ENCODE results near the gene CDH23.

CDH23 gene

DNA sequence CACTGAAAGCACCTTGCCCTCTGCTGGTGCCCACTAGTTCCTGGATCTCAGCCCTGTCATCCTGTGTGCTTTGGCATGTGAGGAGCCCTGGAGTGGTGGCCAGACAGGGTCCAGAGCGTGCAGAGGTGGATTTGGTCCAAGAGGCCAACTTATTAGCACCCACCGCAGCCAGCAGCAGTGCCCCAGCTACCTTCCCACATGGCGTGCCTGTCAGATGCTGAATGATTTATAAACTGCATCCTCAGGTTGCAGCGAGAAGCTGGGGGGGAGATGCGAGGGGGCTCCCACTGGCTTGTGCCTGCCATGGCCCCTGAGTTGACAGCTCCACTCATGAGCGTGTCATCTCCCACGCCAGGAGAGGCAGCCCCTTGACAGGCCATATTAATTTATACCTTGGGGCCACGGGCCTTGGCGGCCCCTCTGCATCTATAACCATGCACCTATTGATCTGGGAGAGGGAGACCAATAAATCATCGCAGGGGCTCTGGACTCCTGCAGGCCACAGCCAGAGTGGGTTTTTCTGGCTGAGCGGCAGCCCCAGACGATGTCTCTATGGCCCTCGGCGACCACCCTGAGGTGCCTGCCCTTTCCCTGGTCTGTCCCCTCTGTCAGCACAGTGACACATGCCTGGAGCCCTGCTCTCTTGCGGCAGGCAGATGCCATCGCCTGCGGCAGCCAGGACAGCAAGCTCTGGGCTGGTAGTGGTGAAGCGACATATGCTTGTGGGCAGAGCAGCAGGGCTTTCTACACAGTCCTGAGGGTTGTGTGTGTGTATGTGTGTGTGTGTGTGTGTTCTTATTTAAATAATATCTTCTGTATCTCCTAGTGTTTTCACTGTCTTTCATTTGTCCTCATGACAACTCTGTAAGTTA, 120.8 kb downstream of the CDH23 start:
- FAIRE-seq, result no peak

DNA sequence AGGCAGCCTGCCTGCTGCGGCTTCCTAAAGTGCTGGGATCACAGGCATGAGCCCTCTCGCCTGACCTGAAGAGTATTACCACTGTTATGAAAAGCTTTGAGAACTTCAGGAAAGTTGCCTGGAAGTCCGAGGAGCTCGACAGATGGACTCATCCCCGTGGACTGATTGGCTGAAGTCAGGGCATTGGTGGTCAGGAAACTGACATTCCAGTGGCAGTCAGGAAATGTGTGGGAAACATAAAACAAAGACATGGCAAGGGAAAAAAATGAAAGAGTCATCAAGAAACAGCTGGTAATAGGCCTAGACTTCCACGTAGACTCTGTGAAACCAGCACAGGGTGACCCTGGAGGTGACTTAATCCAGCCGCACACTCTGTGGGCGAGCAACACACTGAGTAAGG, 123.3 kb downstream of the CDH23 start:
- no peak for FAIRE-seq

DNA sequence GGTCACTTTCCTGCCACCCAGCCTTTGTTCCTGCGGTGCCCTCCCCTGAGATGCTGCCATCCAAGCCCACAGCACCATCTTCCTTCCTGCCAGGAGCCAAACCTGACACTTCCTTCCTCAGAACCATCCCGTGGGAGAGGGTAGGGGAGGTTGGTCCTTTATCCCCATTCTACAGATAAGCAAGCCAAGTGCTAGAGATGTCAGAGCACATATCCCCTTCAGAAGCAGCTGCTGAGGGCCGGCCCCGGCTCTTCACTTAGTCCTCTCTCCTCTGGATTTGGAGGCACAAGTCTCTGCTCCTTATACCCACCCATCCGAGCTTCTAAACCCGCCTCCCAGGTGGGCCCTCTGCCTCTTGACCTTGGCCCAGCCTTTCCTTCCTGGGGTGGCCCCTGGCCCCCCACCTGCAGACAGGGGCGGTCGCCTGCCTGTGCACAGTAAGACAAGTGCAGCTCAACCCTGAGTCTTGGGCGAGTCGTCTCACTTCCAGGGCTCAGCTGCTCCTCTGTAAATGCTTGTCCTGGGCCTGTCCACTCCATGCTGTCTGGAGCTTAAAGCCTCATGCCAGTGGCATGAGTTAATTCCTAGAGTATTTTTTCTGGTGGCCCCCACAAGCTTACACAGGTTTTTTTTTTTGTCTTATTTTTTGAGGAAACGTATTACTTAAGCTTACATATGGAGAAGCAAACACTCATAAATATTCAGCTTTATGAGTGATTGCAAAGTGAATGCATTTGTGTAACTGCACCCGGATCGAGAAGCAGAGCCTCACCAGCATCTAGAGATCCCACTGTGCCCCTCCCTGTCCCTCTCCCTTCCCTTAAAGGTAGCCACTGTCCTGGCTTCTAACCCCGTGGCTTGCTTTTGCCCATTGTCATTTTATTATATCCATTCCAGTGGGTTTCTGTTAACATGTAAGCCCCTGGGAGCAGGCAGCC, 125.1 kb downstream of the CDH23 start:
- no peak for FAIRE-seq

DNA sequence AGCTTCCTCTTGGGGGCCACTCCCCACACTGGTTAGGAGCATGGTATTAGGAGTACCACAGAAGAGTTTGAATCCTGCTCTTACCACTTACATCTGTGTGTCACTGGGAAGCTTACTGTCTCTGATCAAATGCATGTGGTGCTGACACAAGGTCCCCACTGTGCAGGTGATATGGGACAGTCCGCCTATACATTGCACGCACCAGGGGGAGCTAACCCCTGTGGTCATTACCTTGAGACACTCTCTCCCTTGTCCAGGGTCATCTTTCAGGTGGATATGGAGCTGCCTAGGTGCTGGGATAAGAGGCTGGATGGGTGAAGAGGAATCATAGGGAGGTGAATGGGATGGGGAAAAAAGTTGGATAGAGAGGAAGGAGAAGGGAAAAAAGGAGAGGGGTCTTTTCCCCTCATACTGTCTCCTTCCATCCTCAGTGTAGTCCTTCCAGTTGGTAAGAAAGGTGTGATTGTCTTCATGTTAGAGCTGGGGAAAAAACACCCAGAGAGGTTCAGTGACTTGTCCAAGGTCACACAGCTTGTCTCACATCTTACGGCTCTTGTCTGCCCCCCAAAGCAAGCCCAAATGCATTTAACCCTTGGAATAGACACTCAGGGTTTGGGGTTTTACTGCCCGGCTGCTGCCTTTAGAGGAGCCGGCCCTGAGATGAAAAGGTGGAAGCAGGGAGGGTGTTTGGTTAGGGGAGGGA, 125.9 kb downstream of the CDH23 start:
- FAIRE-seq, result no peak

DNA sequence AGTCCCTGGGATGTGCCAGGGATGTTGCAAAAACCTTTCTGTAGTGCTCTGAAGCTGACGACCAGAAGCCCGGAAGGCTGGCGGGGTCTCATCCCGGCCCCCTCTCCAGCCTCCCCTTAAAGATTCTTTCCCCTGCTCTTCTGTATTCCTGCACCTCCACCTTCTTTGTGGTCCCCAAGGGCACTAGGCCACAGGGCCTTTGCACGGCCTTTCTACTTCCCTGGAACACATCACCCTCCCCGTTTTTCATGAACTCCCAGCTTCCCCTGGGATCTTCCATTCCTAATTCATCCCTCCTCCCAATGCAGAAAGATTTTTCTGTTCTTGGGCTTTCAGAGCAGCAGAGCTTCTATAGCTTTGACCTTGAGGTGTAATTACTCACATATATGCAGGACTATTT, 127.0 kb downstream of the CDH23 start:
- FAIRE-seq, result no peak

DNA sequence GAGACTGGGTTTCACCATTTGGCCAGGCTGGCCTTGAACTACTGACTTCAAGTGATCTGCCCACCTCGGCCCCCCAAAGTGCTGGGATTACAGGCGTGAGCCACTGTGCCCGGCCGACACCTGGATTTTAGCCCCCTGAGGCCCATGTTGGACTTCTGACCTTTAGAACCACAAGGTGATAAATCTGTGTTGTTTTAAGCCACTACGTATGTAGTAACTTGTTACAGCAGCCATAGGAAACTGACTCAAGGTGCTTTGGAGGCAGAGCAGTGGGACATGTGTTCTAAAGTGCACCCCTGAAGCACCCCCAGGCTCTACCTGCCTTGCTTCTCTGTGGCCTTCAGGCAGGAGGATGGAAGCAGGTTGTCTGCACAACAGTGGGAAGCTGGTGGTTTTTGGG, 128.4 kb downstream of the CDH23 start:
- FAIRE-seq, result no peak

DNA sequence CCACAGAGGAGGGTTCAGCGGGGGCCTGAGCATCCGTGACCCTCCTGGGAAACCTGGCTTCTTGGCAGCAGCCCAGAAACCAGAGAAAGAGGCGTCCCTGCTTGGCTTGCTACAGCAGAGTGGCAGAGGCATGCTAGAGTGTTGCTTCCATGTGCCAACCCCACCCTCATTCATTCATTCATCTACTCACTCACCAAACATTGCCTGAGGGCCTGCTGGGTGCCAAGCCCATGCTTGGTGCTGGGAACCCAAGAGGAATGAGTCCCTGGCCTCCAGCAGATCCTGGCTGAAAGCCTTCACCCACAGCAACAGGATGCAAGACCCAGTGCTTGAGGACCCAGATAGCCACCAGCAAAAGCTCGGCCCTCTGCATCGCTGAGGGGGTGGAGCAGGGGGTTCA, 129.0 kb downstream of the CDH23 start:
- no peak for FAIRE-seq

DNA sequence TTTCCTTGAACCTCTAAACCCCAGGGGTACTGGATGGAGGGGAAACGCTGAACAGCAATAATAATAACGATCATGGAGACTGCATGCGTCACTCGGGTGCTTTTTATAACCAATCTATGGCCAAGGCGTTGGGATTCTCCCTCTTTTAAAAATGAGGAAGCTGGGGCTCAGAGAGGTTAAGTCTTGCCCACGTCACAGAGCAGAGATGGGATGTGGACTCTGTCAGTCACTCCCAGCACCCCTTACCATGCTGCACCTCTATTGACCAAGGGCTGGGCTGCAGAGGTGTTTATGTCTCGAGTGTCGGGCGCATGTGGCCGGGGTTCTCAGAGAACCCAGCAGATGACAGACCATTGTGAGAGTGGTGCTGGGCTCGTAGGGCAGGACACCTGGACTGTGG, 129.9 kb downstream of the CDH23 start:
- no peak for FAIRE-seq

DNA sequence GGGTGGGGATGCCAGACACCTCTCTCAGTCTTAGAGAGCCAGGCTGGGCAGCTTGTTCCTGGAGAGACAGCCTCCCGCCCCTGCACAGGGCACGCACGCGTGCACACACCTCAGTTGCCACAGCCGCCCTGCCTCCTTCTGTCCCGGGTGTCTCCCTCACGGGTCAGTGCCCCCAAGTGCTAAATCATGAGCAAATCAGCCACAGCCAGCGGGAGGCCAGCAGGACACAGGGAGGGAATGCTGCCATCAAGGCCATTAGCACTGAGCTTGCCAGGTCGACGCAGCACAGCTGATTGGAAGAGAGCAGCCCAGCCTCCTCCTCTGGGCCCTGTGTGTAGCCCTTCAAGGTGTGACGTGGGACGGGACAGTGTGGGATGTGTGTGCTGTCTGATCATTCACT, 130.4 kb downstream of the CDH23 start:
- no peak for FAIRE-seq

DNA sequence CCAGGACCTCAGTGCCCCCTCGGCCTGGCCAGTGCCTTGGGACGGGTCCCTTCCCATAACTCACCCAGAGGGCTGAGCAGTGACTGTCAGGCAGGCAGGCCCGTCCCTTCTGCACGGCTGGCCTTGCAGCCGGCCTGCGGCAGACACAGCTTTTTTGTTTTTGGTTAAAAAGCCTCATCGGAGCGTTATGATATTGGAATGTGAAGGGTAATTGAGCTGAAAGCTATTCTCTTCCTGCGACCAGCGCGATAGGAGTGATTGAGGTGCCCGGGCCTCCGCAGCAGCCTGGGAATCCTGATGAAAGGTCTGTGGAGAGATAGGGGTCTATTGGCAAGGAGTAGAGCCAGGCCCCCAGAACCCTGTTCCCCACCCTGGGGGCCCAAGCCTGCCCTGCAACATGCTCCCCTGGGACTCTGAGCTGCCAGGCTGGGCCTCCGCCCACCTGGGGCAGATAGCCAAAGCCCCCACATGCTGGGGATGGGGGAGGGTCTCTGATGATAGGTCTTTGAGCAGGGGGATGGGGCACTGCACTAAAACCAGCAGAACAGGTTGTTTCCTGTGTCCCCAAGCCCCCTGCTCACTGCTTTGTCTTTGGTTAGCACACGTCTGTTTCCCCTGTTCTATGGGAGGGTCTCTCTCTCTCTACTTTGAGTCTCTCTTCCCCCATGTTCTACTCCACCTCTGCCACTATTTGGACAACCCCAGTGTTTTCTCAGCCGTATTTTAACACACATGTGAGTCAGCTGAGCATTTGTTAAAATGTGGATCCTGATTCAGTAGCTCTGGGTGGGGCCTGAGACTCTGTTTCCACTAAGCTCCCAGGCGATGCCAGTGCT, 131.9 kb downstream of the CDH23 start:
- FAIRE-seq, result no peak

DNA sequence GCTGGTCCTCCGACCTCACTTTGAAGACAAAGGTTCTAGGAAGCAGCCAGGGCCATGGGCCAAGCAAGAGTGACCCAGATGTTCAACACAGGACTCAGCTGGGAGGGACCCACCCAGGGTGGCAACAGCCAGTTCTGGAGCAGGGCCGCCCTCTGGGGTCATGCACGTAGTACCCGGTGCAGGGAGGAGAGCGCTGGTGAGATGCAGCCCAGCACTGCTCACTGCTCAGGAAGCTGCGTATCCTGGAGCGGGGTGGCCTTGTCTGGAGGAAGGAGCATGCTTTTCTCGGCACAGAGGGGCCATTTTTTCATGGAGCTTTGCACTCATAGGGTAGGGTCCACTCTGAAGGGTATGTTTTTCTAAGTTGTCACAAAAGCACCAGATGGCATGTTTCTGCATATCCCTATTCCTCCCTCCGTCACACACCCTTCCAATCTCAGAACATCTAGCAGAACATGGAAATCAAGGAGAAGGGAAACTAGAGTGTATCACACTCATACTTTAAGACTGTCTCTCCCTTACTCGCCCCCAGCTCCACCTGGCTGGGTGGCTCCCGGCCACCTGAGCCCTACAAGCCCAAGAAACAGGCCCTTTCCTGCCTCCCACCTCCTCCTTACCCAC, 132.6 kb downstream of the CDH23 start:
- FAIRE-seq, result no peak

DNA sequence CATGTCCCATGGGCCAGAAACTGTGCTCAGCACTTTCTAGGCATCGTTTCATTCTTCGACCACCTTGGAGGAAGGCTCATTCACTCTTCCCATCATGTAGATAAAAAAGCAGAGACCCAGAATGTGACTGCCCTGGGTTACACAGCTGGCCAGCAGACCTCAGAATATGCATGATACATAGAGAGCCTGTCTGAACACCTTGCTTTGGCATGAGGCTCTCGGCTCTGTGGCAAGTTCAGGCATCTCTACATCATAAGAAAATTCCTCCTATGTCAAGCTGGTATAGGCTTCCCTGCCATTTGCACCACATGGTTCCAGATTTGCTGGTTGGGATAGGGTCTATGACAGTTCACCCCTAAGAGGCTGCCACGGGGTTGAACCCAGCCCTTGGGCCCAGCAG, 134.1 kb downstream of the CDH23 start:
- FAIRE-seq, result no peak

DNA sequence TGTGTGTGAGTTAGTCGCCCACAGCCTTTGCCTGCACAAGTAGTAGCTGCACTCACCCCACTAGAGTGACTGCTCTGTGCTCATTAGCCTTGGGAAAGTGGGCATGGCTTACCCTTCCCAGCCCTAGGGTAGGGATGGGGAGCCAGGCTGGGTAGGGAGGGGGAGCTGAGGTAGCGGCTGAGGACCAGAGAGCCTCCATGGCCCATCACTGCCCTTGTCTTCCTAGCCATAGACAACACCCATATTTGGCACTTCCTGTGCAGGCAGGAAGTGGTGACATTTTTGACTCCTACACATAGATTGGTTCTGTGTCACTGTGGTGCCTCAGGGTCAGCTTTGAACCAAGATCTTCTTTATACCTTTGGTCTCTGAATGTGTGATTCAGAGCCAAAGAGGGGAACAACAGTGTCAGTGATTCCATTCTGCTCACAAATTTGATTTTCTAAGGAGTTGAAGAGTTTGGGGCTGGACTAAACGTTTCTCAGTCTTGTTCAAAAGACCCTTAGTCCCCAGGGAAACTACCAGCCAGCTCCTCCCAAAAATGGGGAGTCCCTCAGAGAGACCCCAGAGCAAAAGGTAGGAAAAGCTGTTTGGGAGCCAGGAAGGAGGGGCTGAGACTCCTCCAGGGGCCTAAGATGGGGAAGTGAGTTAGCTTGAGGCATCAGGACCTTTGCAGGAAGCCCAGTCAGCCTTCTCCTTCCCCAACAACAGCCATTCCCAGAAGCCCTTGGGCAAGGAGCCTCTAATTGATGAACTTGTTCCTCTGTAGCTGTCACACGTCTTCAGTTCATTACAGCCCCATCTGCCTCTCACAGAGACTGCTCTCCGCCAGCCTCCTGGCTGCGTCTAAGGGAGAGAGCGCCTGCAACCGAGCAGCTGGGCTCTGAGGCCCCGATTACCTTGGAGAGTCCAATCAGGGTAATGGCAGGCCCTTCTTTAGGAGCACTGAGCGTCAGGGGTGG, 135.0 kb downstream of the CDH23 start:
- FAIRE-seq, result no peak

DNA sequence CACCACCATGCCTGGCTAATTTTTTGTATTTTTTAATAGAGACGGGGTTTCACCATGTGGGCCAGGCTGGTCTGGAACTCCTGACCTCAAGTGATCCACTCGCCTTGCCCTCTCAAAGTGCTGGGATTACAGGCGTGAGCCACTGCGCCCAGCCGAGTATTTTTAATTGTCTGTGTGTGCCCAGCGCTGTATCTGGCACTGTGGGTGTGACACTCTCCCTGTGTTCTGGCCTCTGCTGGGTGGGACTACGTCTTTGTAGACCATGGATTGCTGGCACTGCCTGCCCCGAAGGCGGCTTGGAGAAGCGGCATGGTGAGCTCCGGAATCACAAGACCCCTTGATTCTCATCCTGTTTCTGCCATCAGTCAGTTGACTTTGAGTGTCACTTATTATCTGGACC, 136.2 kb downstream of the CDH23 start:
- FAIRE-seq, result no peak

DNA sequence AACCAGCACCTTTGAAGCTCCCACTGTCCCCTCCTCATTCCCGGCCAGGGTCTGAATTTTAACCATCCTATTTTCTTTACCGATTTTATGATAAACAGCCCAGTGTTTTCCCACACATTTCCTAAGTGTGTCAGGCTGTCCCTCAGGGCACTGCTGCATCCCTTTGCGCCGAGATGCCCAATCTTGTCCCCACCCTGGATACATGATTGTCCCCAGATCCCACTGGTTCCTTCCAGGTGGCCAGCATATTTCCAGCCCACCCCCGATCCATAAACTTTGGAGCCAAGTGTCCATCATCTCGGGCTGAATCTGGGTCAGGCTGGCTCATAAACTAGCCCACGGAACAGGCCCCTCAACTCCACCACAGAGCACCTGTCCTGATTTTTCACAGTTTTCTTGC, 137.2 kb downstream of the CDH23 start:
- no peak for FAIRE-seq

DNA sequence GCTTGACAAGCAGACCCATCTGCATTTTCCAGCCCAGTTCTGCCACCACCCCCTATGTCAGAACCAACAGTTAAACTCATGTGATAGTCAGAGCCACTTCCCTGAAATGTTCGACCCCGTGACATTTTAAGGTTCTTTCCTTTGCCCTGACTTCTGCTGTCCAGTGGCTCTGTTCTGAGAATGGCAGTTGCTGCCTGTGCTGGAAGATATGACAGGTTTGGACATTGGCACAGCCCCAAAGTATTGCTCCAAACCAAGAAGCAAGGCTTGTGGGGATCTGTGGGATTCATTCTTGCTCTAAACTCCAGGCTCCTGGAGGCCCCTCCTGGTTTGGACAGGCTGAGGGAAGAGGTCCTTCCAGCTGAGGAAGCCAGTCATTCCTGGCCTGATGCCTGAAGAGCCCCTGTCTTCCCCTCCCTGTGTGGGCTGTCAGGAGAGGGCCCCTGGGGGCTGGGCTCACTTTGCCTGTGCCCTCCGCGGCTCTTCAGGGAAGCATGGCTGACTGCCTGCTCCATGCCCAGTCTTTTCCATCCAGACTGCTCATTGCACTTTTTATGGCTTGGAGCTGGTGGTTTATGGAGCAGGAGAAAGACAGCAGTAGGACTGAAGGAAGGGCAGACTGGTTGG, 138.0 kb downstream of the CDH23 start:
- FAIRE-seq, result no peak

DNA sequence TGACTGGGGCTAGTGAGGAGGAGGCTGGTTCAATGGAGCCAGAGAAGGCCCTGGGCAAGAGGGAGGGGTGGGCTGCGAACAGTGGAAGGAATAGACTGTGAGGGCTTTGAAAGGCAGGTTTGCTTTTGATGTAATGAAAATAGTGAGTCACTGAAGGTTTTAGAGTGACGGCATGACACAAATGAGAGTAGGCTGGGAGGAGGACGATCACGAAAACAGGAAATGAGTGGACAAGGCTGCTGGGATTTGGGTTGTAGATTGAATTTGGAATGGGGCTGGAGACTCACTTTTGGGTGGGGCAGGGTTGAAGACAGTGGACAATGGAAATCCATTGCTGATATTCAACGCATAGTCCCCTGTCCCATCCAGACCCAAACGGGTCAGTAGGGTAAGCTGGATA, 139.6 kb downstream of the CDH23 start:
- no peak for FAIRE-seq

DNA sequence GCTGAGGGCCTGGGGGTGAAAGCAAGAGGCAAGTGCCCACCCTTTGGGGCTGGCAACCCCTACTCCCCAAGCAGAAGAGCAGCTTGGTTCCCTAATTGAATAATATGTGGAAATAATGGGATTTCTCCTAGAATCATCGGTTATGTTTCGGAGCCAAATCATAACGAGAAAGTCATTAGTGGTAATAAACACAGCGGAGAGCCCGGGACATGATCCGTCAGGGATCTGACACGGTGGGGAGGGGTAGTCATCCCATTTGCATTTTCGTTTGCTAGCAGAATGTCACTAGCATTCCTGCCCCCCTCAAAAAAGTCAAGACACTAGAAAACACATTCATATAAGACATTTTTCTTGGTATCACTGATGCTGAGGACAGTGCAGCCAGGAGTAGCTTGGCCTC, 140.4 kb downstream of the CDH23 start:
- FAIRE-seq, result no peak

DNA sequence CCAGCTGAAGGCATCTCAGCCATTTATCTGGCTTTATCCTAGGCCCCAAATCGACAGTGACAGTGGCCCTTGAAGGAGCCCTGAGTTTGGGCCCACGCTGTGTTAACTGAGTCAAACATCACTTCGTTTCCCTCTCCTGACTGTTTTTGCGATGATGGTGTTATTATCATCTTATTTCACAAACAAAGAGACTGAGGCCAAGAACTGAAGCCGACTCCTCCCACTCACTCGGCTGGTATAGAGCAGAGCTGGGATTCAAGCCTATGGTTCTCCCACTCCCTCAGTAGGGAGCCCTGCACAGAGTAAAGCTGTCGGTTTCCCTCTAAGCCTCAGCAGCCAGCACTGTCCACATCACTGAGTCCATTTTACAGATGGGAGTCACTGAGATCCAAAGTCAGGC, 141.0 kb downstream of the CDH23 start:
- FAIRE-seq, result no peak

DNA sequence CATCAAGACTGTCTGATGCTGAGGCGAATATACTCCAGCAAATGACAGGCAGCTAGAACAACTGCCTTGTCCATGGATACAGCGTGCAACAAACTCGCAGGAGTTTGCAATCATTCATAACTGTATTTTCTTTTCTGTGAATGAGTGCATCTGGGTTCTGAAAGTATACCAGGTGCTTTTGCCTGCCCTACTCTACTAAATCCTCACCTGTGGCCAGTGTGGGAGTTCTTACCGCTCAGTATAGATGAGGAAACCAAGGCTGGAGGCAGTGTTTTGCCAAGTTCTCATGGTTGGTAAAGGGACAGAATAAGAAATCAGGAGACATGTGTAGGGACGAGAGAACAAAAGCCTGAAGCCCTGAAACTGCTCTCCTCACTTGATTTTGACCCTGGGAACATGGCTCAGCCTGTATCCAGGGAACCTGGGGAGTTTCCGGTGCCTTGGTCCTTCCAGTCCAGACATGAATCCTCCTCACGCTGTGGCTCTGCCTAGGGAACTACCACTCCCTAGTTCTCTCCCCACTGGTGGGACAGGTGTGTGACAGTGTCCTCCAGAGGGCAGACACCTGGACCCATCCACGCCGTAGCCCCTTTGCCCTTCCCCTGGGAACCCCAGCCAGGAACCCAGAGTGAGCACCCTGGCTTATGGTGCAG, 142.0 kb downstream of the CDH23 start:
- FAIRE-seq, result no peak
